Measurements from ENCODE around the gene PAFAH1B1. TPM values are rescaled to one million over a fixed set of nuclear protein-coding genes. Genes with fewer than 3 reads are reported as not detected.
"Not testable (repeated sequence)": the region's sequence is repeated elsewhere in the genome, so short reads cannot be mapped to it uniquely, and the experiment has no call there.

PAFAH1B1 gene
- 160 TPM for total RNA-seq

DNA sequence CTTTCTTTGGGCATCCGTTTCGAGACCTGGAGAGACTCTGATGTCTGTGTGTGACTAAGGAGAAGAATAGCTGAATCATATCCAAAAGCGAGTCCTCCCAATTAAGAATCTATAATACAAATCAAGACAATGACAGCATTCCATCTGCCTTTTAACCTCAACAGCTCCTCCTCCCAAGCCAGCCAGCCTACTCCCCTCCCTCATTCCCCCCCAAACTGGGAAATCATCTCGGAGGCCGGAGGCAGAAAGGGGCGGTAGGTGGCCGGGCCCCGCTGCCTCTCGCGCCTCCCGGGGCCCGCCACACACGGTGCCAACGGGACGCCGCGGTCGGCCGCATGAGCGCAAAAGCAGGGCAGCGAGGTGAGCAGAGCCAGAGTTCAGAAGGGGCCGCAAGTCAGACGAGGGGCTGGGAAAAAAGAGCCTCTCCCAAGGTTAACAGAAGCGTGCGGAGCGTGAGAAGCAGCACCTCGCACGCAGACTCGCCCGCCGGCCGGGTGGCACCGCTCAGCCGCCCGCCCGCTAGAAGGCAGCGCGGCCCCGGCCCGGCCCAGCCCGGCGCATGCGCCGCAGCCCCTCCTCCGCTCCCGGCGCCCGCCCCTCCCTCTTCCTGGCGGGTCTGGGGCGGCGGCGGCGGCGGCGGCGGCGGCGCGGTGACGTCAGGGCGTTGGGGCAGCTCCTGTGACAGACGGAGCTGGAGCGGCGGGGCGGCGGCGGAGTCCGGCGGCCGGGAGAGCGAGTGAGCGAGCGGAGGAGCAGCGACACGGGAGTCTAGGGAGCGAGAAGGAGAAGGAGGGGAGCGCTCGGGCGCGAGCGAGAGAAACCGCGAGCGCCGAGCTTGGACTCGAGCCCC is at the start of gene PAFAH1B1:
TSS of gene PAFAH1B1 (plus strand) at position 684 of the 850 bp plus-strand sequence. CDS start 44,635 bp downstream, outside the sequence.
- ATAC-seq = peak; percentile 95
- intact Hi-C loops (cut with DNase I) = no loop called here
- DNase-seq (ENCODE audit: low spot score) = peak; percentile 94

DNA sequence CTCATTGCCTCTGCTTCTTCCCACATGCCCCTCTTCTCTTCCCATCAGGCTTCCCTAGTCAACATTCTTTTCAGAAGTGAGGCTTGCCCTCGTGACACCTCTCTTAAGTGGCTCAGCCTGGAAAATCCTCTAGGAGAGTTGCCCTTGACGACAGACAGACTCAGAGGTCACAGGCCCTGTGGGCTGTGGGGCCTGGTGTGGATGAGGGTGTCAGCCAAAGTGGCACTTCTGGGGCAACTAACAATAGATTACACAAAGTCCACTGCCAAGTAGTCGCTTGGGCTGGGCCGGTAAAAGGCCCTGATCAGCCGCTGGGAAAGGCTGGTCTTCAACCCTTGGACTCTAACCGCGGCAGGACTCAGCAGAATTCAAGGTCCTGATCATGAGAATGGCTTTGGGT is 48.1 kb upstream of the PAFAH1B1 start:
- no peak for ATAC-seq
- intact Hi-C loops (cut with DNase I) = loop anchor here (5.0 kb wide), 1 partner anchor 1752 kb away; no protein-coding TSS in a partner anchor
- DNase-seq (ENCODE audit: low spot score) = no peak

DNA sequence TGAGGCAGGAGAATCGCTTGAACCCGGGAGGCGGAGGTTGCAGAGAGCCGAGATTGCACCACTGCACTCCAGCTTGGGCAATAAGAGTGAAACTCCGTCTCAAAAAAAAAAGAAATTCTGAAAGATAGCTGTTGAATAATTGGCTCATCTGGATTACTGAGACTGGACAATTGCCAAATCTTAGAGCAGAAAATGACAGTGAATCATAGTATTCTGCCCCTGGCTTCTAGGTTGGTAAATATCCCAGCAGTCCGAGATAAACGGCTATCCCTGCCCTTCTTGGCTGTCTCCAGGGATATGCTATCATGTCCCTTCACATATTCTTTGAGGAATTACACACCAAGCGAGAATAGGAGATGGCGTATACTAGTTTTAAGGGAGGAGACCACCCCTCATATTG is 46.3 kb upstream of the PAFAH1B1 start:
- ATAC-seq = no peak
- DNase-seq (ENCODE audit: low spot score) = no peak
- intact Hi-C loops (cut with DNase I) = loop anchor here (5.0 kb wide), 1 partner anchor 1750 kb away; no protein-coding TSS in a partner anchor

DNA sequence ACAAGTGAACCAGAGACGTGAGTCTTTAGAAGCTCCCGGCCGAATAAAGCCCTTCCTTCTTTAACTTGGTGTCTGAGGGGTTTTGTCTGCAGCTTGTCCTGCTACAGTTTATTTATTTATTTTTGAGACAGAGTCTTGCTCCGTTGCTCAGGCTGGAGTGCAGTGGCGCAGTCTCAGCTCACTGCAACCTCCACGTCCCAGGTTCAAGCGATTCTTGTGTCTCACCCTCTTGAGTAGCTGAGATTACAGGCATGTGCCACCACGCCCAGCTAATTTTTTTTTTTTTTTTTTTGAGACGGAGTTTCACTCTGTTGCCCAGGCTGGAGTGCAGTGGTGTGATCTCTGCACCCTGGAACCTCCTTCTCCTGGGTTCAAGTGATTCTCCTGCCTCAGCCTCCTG is 45.4 kb upstream of the PAFAH1B1 start:
- intact Hi-C loops (cut with DNase I) = loop anchor here (5.0 kb wide), 1 partner anchor 1749 kb away; no protein-coding TSS in a partner anchor
- not testable (repeated sequence) for ATAC-seq; DNase-seq (ENCODE audit: low spot score)

DNA sequence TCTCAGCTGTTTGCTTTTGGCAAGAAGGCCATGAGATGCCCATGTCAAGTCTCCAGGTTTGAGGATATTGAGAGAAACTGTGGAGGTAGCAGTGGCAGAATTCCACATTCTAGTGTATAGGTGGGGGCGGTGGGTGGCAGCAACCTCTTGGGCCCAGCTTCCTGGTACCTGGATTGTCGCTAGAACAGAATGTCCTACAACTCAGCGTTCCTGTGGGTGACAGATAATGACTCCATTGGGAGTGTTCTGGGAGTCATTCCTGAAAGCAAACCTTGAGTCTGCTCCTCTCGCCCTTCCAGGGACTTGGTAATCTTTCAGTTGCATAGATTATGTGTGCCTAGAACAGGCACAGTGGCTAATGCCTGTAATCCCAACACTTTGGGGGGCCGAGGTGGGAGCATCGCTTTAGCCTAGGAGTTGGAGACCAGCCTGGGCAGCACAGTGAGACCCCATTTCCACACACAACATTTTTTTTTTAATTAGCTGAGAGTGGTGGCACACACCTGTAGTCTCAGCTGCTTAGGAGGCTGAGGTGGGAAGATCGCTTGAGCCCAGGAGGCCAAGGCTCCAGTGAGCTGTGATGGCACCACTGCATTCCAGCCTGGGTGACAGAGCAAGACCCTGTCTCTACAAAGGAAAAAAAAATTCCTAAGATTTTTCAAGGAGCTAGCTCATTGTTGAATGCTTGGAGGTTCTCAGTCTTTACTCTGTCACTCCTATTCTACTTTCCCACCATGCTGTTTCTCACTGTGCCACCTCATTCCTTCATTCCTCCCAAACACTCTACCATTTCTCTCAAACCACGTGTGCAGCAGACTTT is 43.9 kb upstream of the PAFAH1B1 start:
- no peak for ATAC-seq
- intact Hi-C loops (cut with DNase I) = loop anchor here (5.0 kb wide), 1 partner anchor 1748 kb away; no protein-coding TSS in a partner anchor
- DNase-seq (ENCODE audit: low spot score) = no peak

DNA sequence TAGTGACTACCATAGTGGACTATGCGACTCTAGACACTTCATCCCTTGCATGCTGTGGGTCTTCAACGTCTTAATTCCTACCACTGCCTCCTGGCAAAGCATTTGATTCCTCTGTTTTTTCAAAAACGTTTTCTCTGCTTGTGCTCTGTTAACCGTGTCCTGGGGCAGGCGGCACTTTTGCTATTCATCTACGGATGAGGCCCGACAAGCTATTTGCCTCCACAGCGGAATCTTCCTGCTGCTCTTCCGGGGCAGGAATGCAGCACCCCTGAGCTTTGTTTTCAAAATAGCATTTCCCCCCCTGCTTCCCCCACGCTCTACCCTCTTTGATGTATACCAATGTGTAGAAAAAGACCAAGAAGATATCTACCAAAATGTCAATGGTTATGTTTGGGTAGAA is 42.0 kb upstream of the PAFAH1B1 start:
- DNase-seq (ENCODE audit: low spot score) (no peak), ATAC-seq (no peak)
- intact Hi-C loops (cut with DNase I) = no loop called here

DNA sequence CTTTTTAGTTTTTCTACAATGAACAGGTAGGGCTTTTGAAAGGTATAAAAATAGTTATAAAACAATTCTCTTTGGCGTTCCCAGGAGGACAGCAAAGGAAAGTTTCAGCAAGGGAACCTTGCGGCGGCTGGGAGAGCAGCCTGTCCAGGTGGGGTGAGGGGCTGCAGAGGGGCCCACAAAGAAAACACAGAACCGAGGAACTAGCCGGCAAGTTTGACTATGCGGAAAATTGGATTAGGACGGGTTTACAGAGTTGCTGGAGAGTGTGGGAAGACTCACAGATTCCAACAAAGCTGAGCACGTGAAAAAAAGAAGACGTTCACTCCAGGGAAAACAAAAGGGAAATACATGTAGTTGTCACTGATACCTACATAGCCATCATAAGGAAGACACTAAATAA is 41.5 kb upstream of the PAFAH1B1 start:
- intact Hi-C loops (cut with DNase I) = no loop called here
- ATAC-seq = no peak
- DNase-seq (ENCODE audit: low spot score) = no peak

DNA sequence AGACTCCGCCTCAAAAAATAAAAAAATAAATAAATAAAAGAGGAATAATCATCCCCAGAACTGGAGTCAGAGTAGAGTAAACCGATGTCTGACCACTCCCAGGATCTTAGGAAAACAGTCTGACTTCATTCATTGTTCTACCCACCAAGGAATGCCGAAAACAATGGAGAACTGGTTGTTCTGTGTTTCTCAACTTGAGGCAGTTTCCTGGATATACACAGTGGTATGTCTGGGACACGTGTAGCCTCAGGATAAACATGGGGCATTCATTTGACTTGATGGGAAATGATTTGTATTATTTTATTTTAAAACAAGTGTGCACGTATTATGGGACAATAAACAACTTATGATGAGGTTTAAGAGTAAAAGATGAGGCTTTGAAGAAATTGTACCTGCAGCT is 32.8 kb upstream of the PAFAH1B1 start:
- no peak for ATAC-seq
- intact Hi-C loops (cut with DNase I) = no loop called here
- no peak for DNase-seq (ENCODE audit: low spot score)

DNA sequence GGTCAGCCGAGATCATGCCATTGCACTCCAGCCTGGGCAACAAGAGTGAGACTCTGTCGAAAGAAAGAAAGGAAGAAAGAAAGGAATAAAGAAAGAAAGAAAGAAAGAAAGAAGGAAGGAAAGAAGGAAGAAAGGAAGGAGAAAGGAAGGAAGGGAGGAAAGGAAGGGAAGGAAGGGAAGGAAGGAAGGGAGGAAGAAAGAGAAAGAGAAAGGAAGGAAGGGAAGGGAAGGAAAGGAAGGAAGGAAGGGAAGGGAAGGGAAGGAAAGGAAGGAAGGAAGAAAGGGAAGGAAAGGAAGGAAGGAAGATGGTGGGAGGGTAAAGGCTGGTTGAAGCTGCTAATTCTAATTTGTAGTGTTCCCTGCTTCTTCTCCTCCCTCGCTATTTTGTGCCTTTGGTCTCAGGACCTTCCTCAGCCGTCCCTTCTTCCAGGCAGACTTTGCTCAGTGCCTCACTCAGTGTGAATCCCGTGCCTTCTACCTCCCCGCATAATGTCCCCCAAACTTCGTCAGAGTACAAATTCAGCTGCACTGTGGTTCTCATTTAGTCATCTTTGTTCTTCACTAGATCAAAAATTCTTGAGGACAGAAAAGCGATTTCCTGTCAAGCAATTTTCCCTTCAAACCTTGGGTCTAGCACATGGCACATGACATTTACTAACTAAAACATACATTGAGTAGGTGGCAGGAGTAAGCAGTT is 31.1 kb upstream of the PAFAH1B1 start:
- intact Hi-C loops (cut with DNase I) = no loop called here
- DNase-seq (ENCODE audit: low spot score) (no peak), ATAC-seq (no peak)

DNA sequence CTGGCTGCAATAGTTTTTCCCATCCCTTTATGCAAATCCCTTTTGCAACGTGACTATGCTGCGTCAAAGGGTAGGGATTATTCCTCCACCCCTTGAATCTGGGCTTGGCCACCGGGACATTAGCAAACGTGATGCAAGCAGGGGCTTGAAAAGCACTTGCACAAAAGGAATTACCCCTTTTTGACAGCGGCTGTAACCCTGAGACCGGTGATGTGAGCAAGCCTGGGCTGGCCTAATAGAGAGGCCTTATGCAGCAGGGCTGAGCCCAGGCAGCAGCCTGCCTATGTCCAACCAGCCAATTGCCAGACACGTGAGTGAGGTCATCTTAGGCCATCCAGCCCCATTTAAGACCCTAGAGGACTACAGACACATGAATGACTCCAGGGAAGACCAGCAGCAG is 30.4 kb upstream of the PAFAH1B1 start:
- intact Hi-C loops (cut with DNase I) = no loop called here
- DNase-seq (ENCODE audit: low spot score) = no peak
- no peak for ATAC-seq

DNA sequence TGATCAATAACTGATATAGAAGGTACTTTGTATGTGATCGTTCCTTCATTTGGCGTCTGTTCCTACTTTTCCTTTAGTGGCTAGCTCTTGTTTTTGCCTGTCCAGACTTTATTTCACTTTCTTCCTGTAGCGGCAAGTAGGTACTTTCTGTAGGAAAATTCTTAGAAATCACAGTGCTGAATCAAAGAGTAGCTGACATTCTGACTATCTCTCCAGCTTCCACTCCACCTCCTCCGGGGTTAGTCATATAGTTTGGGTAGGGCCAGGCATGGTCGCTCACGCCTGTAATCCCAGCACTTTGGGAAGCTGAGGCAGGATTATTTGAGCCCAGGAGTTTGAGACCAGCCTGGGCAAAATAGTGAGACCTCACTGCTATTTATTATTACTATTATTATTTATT is 29.9 kb upstream of the PAFAH1B1 start:
- DNase-seq (ENCODE audit: low spot score) (no peak), ATAC-seq (no peak)
- intact Hi-C loops (cut with DNase I) = no loop called here

DNA sequence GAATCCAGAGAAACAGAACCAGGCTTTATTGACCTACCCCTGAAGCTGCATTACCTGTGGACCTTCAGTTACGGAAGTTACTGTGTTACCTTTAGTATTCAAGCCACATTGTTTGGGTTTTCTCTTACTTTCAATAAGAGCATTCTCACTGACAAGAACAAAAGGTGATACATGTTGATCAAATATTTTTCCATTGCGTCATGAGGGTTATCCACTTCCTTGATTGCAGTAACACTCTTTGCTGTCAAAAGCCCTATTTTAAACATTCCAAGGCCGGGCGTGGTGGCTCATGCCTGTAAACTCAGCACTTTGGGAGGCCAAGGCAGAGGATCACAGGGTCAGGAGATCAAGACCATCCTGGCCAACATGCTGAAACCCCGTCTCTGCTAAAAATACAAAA is 28.6 kb upstream of the PAFAH1B1 start:
- no peak for ATAC-seq
- intact Hi-C loops (cut with DNase I) = no loop called here
- DNase-seq (ENCODE audit: low spot score) = no peak

DNA sequence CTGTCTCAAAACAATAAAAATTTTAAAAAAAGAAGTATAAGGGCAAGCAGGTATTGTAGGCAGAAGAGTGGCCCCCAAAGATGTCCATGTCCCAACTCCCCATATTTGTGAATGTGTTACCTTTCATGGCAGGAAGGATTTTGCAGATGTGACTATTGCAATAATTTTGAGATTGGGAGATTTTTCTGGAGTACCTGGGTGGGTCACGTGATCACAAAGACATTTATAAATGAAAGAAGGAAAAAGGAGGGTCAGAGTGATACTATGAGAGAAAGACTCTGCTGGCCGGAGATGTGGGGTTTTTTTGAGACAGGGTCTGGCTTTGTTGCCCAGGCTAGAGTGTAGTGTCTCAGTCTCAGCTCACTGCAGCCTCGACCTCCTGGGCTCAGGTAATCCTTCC is 27.4 kb upstream of the PAFAH1B1 start:
- intact Hi-C loops (cut with DNase I) = no loop called here
- no peak for ATAC-seq
- DNase-seq (ENCODE audit: low spot score) = no peak

DNA sequence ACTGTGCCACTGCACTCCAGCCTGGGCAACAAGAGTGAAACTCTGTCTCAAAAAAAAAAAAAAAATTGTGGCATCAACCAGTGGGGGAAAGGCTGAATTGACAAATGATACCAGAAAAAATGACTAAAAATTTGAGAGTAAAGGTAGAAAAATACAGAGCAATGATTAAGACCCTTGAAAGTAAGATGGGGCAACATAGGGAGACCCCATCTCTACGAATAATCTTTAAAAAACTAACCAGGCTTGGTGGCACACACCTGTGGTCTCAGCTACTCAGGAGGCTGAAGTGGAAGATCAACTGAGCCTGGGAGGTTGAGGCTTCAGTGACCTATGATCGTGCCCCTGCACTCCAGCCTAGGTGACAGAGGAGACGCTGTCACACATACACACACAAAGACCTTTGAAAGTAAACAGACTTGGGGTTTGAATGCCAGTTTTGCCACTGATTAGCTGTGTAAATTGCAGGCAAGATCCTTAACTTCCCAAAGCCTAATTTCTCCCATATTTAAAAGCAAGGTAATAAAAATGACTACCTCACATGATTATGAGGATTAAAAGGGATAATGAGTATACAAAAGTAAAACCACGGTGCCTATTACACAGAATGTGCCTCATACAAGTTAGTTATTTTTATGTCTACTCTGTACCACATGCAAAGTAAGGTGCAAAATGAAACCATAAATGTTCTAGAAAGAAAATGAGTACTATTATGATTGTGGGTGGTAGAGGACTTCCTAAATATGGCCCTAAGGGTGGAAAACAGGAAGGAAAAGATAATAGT is 21.7 kb upstream of the PAFAH1B1 start:
- no peak for DNase-seq (ENCODE audit: low spot score)

DNA sequence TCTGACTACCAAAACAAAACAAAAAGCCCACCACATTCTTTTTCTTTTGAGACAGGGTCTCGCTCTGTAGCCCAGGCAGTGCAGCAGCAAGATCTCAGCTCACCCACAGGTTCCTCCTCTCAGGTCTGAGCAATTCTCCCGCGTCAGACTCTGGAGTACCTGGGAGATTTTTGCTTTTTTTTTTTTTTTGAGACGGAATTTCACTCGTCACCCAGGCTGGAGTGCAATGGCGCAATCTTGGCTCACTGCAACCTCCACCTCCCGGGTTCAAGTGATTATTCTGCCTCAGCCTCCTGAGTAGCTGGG is 21.2 kb upstream of the PAFAH1B1 start:
- ATAC-seq; DNase-seq (ENCODE audit: low spot score); intact Hi-C loops (cut with DNase I): not testable (repeated sequence)

More for the DNA sequence above, 21.7 kb upstream of the PAFAH1B1 start:
- intact Hi-C loops (cut with DNase I) = no loop called here
- ATAC-seq = no peak

DNA sequence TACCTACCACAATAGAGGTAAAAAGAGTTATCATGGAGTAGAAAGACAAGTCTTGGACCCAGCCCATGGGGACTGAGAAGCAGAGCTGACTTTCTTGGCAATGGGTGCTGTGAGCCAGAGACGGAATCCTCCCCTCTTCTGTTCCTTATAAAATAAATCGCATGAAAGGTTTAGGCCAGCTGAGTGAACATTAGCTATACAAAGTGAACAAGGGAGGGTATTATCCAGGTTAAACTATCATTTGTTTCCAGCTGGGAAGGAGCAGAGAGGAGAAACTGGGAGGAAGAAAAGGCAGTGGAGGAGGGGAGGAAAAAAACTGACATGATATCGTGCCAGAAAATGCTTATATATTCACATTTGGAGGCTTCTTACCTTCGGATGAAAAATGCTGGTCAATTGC is 13.3 kb upstream of the PAFAH1B1 start:
- ATAC-seq (no peak), DNase-seq (ENCODE audit: low spot score) (no peak)
- intact Hi-C loops (cut with DNase I) = no loop called here

DNA sequence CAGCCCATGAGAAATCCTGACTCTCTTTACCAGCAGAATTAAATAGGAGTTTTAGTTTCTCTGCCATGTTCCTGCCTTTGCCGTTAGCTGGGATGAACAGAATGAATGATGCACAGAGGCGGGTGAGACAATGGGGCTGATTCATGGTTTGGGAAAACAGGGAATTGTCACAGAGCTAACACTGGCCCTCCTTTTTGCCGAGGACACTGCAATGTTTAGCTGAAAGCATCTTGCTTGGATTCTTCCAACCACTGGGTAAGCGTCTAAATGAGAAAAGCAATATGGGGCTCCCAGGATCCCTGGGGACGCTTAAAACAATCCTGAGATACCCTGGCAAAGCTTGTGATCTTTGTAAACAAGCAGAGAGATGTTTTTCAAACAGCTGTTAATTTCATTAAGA is 12.8 kb upstream of the PAFAH1B1 start:
- no peak for ATAC-seq
- DNase-seq (ENCODE audit: low spot score) = no peak
- intact Hi-C loops (cut with DNase I) = no loop called here

DNA sequence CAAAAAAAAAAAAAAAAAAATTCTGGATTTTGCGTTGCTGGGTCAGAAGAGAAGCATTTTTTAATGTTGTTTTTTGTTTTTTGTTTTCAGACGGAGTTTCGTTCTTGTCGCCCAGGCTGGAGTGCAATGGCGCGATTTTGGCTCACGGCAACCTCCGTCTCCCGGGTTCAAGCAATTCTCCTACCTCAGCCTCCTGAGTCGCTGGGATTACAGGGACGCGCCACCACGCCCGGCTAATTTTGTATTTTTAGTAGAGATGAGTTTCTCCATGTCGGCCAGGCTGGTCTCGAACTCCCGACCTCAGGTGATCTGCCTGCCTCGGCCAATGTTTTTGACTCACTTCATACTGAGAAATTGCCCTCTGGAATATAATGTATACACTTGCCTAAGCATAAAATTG is 11.0 kb upstream of the PAFAH1B1 start:
- no peak for DNase-seq (ENCODE audit: low spot score)
- intact Hi-C loops (cut with DNase I) = no loop called here
- no peak for ATAC-seq
